OCI-M2 (cell line): ENCODE measurements around the gene PIGP.
"Not testable (repeated sequence)": the region's sequence is repeated elsewhere in the genome, so short reads cannot be mapped to it uniquely, and the experiment has no call there.

Experiments used
- DNase-seq: peaks from one replicate; lab custom pipeline; 2025; ENCODE audit not compliant: unreplicated experiment; lab: John Stamatoyannopoulos, UW

Gene PIGP

DNA sequence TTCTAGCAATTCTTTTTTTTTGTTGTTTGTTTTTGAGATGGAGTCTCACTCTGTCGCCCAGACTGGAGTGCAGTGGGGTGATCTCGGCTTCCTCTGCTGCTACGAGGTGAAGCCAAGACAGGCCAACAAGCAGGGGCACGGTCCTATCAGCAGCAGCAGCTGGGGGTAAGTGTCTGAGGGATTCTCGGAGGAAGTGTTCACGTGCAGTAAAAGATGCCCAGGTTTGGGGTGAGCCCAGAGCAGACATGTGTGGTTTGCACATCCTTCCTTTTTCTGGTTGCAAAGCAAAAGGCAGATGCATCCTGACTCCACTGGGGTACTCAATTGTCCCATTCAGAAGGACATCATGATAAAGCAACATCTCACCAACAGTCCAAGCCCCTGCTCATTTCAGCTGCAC is 27.7 kb downstream of the PIGP start:
- no peak for DNase-seq

GRCh38 chr21:37044643-37045042 is 28.2 kb downstream of the PIGP start:
- no peak for DNase-seq

DNA sequence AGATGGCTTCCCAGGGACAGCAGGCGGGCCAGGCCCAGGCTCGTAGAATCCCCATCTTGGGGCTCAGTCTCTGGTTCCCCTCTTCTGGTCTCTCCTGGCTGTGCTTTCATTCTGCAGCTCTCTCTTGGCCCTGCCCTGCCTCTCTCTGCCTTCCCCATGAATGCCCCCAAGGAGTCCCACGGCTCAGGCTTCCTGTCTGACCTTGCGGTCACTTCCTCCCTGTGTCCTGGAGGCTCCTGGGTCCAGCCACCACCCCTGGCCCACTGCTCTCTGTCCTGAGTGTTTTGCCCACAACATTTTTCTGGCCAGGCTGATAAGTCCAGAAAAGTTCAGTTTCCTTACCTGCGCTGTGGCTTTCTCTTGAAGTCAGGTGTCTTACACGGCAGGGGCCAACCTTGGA is 29.1 kb downstream of the PIGP start:
- DNase-seq: no peak

- no peak for DNase-seq
These were observed 31.1 kb downstream of the PIGP start for GRCh38 chr21:37041706-37042271.

GRCh38 chr21:37040212-37040611 is 32.7 kb downstream of the PIGP start:
- DNase-seq: no peak

GRCh38 chr21:37039411-37040075 is 33.3 kb downstream of the PIGP start:
- no peak for DNase-seq

DNA sequence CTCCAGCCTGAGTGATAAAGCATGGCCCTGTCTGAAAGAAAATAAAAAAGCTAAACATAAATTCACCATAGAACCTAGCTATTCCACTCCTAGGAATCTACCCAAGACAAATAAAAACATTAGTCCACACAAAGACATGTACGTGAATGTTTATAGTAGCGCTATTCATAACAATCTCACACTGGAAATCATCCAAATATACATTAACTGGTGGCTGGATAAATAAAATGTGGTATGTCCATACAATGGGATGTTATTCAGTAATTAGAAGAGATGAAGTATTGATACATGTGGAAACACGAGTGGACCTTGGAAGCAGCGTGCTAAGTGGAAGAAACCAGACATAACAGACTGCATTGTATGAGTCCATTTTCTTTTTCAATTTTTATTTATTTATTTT is 36.7 kb downstream of the PIGP start:
- no peak for DNase-seq

- not testable (repeated sequence) for DNase-seq
These were observed 38.5 kb downstream of the PIGP start for GRCh38 chr21:37034394-37034793.

DNA sequence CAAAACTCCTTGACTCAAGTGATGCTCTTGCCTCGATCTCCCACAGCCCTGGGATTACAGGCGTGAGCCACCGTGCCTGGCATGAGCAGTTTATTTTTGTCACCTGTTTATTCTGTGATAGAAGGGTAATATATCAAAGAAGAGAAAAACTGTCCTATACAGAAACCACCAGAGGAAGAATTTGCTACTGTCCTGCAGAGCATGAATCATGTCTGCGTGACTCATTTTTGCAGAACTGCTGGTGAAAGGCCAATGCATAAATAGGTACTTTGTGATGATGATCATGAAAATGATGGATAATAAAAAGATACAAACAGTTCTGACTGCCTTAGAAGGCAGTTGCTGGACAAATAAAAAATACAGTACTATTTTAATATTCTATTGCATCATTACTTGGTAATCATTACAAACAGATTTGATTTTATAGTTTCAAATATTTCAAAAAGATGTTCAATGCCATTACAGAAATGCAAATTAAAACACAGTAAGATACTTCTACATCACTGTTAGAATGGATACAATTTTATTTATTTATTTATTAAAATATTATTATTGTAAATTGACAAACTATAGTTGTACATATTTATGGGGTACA is 39.9 kb downstream of the PIGP start:
- no peak for DNase-seq

DNA sequence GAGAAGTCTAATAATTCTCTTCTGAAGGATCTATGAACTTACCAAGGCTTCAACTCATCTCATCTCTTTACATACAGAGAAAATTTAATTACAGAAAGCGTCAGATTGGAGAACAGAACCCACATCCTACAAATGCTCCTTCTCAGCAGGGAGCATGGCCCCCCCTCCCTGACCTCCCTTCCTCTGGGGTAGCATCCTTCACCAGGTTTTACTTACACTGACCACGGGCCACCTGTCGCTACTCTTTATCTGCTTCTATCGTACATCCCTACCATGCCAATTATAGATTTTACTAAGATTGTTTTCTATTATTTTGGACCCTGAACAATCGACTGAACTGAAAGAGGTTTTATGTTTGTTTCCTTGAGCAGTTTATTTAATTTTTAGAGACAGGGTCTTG is 40.6 kb downstream of the PIGP start:
- no peak for DNase-seq

GRCh38 chr21:37030864-37031263 is 42.0 kb downstream of the PIGP start:
- no peak for DNase-seq

GRCh38 chr21:37028570-37028969 is 44.3 kb downstream of the PIGP start:
- DNase-seq: no peak

- DNase-seq: no peak
These were observed 46.4 kb downstream of the PIGP start for GRCh38 chr21:37026499-37026898.

DNA sequence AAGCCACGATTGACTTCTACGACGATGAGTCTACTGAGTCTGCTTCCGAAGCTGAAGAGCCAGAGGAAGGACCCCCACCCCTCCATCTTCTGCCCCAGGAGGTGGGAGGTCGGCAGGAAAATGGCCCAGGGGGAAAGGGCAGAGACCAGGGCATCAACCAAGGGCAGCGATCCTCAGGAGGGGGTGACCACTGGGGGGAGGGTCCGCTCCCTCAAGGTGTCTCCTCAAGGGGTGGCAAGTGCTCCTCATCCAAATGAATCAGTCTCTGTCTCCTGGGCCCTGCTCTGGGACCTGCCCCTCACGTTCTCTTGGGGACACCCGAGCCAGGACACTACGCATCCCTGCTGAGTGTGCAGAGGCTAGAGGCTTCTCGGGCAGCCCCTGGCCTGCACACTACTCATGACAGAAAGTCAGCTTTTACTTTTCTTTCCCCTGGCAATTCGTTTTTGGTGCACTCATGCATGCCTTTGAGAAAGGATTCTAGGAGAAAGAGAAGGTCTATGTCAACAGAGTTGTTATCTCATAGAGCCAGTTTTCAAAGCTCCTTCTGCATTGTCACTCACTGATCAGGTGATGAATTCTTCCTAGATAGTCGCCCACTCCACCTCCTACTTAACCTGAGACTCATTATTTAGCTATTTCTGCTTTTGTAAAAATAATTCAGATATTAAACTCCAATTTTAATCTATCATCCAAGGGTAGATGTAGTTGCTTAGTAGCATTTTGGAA is 54.8 kb downstream of the PIGP start:
- no peak for DNase-seq
